NCI-H2081 treated with DMSO at 0.1 percent for 48 hours (cell line): ENCODE data around the gene IL1RAPL2.
"Not testable (repeated sequence)": the region's sequence is repeated elsewhere in the genome, so short reads cannot be mapped to it uniquely, and the experiment has no call there.

Experiments
- DNase-seq: peaks from one replicate; lab custom pipeline; 2025; lab: John Stamatoyannopoulos, UW

Gene IL1RAPL2

DNA sequence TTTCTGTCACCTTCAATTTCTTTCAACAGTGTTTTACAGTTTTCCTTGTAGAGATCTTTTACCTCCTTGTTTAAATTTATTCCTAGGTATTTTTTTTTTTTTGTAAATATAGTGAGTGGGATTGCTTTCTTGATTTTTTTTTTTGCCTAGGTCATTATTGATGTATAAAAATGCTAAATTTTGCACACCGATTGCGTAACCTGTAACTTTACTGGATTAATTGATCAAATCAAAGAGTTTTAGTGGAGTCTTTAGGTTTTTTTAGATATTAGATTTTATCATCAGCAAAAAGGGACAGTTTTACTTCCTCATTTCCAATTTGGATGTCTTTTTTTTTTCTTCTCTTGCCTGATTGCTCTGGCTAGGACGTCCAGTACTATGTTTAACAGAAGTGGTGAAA, 613.6 kb downstream of the IL1RAPL2 start:
- no peak for DNase-seq

GRCh38 chrX:105189093-105189492, 623.1 kb downstream of the IL1RAPL2 start:
- no peak for DNase-seq

DNA sequence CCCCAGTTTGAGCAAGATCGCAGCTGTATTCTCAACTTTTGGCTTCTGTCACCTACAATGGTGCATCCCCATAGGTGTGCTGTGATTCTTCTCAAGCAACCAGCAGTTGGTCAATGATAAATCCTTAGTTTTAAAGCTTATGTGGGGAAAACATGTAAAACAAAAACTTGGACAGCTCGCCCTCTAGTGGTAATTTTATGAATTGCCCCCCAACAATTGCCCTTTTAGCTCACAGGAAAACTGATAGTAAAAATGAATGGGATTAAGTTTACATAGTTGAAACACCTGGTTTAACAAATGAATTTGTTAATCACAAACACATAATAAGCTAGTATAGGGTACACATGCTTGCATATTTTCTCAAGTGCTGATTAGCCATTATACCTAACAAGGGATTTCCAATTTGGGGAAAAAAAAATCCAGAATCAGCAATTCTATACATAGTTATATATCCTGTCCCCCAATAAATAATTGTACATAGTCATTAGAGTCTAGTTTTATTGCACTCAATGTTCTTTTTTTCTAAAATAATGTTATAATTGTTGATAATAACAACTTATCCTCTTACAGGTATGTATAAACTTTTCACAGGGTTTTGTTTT, 624.4 kb downstream of the IL1RAPL2 start:
- DNase-seq: no peak

DNA sequence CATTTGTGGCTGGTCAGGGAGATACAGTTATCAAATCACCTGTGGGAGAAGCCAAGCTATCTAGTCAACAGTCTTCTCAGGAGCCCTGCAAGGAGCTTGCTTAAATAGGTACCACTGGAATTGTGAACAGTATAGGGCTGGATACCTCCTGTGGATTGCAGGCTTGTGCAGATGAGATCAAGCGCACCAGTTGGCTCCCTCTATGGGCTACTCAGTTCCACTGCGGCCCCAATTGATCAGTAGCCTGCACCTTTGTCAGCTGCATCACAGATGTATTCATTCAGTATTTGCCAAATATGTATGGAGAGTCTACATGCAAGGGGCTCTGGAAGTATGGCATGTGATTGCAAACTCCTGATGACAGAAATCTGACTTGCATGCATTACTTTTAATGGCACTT, 625.9 kb downstream of the IL1RAPL2 start:
- no peak for DNase-seq

- no peak for DNase-seq
Measured at GRCh38 chrX:105209406-105209805, 643.4 kb downstream of the IL1RAPL2 start.

GRCh38 chrX:105210258-105210657, 644.3 kb downstream of the IL1RAPL2 start:
- DNase-seq: no peak

- DNase-seq: no peak
Measured at GRCh38 chrX:105211066-105211575, 645.1 kb downstream of the IL1RAPL2 start.

DNA sequence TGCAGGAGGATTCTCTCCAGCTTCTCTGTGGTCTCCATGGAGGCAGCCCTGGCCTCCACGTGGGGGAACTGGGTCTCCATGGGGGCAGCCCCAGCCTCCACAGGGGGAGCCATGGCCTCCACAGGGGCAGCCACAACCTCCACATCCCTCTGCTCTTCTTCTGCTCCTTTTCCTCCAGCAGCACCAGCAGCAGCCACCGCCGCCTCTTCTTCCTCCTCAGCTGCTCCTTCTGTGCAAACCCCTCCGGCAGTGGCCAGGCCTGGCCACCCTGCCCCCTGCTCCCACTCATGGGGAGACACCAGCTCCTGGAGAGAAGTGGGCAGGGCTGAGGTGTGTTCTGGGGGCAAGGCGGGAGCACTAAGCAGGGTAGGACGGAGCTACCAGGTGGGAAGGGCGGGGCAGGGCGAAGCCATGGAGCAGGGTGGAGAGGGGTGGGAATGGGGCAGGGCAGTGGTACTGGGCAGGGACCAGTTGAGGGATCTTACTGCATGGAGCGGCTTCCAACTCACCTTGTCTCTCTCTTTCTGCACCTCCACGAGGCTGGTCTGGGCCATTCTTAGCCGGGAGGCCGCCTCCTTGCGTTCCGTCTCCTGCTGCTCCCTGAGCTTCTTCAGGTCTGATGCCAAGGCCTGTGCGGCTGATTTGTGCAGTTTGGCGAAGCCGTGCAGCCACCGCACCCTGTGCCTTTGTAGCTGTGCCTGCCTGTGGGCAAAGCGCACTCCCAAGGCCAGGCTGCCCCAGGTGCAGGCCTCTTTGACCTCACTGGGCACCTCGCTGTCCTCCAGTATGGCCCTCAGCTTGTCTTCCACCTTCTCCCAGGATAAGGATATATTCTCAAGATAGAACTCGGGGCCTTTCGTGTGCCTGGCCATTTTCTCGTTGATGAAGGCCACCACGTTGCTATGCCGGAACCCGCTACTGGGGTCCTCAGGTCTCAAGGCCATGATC, 653.7 kb downstream of the IL1RAPL2 start:
- no peak for DNase-seq

DNA sequence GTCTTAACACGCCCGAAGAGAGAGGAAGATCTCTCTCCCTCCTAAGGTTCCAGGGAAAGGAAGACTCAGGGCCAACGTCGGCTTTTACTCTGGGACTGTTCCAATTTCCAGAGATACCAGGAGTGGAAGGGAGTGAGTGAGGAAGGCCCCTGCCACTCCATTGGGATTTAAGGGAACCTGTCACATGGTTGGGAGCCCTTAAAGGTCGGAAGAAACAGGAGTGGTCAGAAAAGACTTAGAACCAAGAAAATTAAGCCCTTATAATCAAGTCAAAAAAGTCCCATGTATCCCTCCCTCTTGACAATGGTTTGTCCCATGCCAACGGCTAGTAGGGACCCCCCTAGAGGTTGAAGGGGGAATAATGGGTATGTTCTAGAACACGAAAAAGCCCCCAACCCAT, 654.6 kb downstream of the IL1RAPL2 start, which contains the start of gene TEX13A:
TSS of gene TEX13A (minus strand) at position 59 of the 400 bp plus-strand sequence. CDS start 297 bp downstream, outside the sequence.
- DNase-seq: no peak

DNA sequence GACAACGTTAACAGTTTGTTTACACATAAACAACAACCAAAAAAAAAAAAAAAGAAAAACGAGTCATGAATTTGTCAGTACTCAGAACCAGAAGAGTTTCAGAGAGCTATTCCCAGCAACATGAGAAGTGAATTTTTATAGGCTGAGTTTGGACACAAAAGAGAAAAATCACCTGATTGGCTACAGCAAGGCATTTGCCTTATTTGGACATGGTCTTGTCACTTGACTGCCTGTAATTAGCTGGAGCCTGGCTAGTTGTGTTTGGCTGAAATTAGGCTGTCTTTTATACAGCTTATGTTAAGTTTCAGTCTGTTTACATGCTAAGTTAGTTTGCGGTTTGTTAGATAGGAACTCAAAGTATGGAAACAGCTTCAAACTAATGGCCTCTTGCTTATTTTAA, 655.4 kb downstream of the IL1RAPL2 start:
- DNase-seq: no peak

GRCh38 chrX:105226499-105226898, 660.5 kb downstream of the IL1RAPL2 start:
- DNase-seq: no peak

DNA sequence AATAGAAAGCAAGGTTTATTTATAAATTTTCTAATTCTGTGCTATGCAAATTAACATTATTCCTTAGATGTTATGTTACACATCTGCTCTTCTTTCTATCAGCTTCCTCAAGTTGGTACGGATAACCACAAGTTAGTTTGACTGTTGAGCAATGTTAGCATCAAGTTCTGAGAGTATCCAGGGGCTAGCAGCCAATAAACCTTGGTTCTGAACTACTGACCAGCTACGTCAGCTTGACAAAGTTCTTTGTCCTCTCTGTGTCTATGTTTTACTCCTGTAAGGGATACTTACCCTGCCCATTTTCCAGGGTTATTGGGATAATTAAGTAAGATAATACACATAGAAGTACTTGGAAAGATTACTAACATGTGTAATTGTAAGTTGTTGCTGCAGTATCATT, 662.6 kb downstream of the IL1RAPL2 start:
- no peak for DNase-seq

DNA sequence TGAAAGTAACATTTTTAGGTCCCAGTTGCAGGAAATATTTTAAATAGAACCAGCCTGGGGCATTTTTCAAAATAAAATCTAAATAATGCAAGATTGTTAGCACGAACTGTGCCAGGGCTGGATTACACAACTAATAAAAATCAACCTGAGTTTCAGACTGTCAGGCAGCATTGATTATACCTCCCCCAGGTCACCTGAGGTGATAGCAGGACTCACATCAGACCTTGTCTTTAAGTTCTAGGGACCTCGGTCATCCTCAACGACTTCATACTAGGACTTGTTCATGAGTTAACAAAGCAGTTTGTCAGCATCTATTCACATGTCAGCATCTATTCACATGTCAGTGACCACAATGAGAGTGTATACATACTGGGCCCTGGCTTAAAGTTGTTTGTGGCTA, 663.1 kb downstream of the IL1RAPL2 start:
- no peak for DNase-seq

GRCh38 chrX:105237407-105237806, 671.4 kb downstream of the IL1RAPL2 start:
- DNase-seq: not testable (repeated sequence)

DNA sequence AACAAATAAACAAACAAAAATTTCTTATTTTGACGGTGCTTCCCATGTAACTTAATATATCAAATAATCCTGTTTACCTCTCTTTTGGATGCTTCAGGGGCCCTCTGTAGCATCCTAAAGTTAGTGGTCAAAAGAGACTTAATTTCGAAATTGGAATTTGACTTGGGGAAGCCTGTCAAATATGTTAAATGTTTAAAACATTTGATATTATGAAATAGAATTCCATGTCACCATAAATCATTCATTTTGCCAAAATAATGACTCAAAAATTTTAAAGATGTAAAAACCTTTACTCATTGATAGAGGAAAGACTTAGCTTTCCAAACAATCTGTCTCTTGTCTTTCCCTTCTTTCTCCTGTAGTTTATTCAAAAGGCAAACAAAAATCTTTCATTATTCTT, 675.1 kb downstream of the IL1RAPL2 start:
- DNase-seq: no peak

GRCh38 chrX:105260291-105261043, 694.5 kb downstream of the IL1RAPL2 start:
- no peak for DNase-seq

DNA sequence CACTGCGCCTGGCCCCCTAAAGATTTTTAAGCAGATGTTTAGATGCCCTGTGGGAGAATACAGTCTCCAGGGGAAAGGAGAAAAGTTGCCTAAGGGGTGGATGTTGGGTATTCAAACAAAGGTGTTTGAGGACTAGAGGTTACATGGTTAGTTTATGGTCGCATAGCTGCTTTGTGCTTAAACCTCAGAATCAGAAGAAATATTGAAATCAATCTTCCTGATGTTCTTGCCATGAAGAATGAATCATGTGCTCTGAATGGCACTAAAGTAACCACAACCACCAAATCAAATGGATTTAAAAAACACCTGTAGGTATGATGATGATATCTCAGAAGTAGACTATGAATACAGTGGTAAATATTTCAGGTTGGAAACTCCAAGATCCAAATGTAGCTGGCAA, 697.2 kb downstream of the IL1RAPL2 start:
- no peak for DNase-seq

DNA sequence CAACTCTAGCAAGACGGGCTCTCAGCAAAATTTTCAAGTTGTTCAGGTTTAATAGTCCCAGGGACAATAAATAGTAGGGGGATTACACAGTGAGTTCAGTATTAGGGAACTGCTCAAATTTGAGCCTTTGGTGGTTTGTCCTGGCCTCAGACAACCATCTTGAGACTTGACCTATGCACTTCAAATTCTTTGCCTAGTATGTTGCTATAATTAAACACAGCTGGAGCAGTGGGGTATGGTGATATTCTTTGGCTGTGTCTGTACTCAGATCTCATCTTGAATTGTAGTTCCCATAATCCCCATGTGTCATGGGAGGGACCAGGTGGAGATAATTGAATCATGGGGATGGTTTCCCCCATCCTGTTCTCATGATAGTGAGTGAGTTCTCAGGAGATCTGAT, 697.8 kb downstream of the IL1RAPL2 start:
- no peak for DNase-seq

DNA sequence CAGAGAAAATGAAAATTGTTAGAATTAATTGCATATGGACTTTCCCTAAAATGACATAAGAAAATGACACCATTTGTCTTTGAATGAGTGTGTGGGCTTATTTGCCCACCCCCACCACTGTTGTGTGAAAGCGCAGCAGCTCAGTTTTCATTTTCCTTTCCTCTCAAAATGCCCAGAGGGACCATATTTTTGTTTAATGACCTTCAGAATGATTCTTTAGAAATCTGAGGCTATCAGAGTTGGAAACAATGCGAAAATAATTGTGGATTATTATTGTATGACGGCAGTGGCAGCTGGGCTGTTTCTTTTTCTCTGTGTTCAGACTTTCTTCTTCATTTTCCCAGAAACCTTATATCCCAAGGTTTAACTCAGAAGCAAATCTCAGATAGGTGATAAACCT, 699.1 kb downstream of the IL1RAPL2 start:
- DNase-seq: no peak

DNA sequence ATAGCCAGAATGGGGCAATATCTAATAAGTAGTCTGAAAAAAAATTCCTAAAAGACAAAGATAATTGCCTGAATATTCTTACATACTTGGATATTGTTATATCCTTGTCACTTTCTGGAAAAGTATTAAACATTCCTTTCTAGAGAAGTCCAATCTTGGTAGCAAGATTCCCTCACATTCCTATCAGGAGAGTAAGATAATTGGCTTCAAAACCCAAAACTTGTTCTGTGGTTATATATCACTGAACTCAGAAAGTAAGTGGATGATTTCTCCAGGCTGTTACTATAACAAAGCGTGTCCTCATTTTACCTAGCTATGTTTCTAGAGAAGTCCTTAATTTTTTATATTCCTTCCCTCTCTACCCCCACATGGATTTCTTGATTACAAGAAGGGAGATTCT, 700.5 kb downstream of the IL1RAPL2 start:
- no peak for DNase-seq

- DNase-seq: no peak
Measured at GRCh38 chrX:105267167-105267566, 701.2 kb downstream of the IL1RAPL2 start.

DNA sequence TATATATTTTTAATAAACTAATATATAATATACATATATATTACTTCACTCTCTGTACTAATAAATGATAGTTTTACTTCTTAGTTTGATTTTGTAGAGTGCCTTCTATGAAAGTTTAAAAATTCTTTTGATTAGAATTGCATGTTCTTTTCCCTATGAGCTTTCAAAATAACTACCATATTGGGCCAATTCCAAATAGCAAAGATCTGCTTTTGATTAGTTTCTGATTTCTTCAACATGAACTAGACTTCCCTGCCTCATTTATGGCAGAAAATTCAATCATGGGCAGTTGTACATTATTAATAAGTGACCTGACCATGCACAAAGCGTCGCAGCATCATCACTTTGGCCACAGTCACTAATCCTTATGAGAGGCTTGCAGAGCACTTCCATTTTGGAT, 703.4 kb downstream of the IL1RAPL2 start:
- no peak for DNase-seq
